ENCODE results near the gene KIF3B.

DNA sequence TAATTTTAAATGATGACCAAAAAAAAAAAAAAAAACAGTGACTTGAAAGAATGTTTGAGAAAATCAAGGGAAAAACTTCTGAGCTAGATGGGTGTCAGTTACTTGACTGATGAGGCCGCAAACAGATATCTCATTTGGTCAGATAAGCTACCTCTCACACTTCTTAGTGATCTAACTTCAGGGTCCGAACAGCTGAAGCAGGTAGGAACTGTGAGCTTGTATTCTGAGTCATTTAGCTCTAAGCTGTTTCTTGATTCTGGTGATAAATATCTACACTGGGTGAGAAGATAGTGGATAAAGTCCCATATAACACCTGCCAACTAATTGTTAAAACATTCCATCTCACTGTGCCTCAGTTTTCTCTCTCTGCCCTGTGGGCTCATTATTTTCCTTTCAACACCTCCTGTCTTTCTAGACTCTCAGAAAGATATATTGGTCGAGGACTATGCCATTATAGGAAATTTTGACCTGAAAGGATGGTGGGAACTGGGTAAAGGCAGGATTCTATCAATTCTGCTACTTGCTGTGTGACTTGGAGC is 7.7 kb downstream of the KIF3B start:
- TF ChIP-seq CTCF (conservative IDR thresholded peaks at IDR 0.05; ENCODE audit: low read depth, low read length) (no peak), EZH2 (IDR thresholded peaks at IDR 0.05; ENCODE audit: borderline replicate concordance, low read depth, low read length, poor library complexity, severe bottlenecking) (no peak)

All from A673 (cell line).